ENCODE data around the gene CPM.

The CPM gene

DNA sequence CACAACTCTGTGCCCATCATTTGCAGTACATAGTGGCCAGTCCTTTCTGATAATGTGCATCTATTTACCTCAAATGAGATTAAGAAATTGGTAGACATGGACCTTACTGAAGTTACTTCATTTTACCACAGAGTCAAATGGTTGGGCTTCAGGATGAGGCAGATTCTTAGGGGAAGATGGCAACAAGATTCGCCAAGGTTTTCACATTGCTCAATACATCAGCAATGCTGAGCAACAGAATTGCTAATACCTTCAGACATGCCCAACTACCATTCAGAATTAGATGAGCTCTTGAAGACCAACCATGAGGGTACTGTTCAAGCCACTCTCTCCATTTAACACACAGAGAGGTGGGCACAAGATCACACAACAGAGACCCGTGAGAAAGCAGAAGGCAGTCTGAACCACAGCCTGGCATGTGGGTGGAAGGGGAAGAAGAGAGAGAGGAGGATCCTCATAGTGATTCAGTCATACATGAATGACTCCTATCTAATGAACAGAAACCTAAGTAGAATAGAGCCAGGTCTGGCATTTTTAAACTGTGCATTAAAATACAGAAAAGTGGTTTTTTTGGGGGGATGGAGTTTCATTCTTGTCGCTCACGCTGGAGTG is 28.5 kb downstream of the CPM start:
- DNase-seq (ENCODE audit: low spot score): no peak

DNA sequence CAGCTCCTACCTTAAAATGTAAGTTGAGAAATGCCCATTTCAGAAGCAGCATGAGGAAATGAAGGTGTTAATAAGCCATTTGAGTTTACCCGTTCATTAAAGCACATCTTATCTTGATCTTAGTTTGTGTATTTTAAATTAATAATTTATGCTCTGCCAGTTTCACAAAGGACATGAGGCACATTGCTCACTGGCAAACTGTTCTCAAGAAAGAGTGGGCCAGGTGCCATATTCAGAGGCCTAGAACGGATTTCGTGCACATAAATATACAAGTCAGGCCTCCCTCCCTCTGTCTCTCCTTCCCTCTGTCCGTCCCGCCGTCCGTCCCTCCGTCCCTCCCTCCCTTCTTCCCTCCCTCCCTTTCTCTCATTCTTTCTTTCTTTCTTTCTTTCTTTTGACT is 29.5 kb downstream of the CPM start:
- DNase-seq (ENCODE audit: low spot score): no peak

DNA sequence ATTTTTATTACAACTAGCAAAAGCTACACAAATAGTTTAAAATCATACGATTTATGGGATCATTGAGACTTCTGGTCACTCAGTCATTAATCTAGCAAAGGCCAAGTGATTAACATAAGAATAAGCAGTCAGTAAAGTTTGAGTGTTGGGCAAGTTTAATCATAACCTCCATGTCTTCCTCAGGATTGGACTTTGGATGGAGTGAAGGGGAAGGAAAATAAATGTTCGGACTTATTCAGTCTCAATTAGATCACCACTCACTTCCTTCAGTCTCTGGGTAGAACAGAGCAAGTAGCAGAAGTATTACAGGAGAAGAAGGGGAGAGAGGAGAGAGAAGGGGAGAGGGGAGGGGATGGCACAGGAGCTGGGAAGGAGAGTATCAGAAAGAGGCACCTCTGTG is 31.4 kb downstream of the CPM start:
- DNase-seq (ENCODE audit: low spot score): no peak

DNA sequence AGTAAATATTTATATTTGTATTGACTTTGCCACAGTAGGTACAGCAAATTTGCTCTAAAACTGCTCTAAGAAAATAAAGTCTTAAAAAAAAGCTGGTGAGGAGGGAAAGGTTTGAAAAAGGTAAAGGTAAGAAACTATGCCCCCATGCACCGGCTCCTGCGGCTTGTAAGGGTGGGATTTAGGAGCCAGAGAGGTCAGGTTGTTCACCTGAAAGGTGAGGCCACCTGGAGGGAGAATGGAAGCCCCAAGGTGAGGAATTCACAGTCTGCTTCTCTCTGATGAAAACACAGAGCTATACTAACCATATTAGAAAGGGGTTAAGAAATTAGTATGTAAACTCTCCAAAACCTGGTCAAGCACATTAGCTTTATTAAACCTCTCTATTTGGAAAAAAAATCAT is 31.8 kb downstream of the CPM start:
- DNase-seq (ENCODE audit: low spot score): no peak

DNA sequence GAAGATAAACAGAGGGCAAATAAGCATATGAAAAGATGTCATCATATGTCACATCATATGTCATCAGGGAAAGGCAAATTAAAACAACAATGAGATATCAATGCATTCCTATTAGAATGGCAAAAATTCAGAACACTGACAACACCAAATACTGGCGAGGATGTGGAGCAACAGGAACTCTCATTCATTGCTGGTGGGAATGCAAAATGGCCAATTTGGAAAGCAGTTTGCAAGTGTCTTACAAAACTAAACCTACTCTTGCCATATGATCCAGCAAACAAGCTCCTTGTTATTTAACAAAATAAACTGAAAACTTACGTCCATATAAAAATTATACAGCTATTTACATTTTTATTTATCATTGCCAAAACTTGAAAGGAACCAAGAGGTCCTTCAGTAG is 32.7 kb downstream of the CPM start:
- no peak for DNase-seq (ENCODE audit: low spot score)

DNA sequence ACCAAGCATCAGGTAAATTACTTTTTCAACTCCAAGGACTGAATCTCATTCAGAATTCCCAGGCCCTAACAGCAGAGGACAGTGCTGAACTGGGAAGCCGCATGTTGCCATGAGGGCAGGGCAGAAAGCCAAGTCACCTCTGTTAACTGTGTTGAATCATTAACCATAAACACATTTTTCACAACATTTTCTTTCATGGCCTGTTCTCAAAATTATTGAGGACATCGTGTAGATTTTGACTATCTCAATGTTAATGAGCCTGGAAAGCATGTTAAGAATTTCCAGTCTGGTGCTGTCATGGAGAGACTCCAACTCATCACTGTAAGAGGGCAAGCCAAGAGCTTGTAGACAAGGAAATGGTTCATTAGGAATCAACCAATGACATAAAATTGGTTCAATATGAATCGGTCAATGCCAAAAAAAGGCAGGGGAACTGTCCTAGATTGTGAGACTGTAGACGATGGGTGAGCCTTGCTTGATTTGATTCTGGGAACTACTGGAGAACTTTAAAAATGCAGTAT is 33.7 kb downstream of the CPM start:
- DNase-seq (ENCODE audit: low spot score): peak; percentile 80

DNA sequence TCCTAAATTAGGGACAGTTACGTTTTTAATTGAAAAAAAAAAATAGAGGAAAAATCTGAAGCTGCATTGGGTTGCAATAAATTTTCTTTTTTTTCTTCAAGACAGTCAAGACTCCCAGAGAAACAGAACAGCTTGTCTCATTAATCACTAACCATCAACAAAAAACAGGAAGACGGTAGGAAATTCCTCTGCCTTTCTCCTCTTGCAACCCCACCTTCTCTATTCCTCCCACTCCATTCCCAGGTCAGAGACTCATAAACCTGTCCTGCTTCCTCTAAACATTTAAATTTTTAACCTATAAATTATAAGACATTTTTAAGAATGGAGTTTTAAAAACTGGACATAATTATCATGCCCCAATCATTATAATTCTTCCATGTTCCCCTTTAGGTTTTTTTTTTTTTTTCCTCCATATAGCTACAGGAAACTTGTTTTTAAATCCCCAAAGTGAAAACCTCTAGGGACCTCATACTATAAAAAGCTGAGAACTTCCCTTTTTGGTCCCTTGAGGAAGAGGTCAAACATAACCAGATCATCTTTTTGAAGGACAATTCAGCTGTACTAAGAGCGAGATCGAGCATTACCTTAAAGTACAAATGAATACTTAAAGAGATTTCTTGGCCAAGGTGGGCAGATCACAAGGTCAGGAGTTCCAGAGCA is 36.0 kb downstream of the CPM start:
- no peak for DNase-seq (ENCODE audit: low spot score)

DNA sequence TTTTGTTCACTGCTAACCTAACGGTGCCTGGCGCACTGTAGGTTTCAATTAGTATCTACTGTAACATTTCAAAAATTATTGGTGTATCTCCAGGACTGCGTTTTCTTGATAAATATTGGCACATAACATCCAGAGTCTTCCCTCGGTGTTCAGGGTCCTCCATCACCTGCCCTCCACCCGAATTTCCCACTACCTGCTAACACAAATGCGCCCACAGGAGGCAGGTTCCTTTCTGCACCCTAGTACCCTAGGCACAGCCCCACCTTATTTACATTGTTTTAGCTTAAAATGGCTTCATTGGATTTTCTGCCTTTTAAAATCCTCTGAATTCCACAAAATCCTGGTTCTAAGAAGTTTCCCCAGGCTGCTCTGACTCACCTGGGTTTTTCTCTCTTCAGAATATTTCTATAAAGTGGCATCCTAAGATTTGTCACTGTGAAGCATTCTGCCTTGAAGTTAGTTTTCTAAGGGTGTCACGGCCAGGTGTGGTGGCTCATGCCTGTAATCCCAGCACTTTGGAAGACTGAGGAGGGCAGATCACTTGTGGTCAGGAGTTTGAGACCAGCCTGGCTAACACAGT is 38.6 kb downstream of the CPM start:
- DNase-seq (ENCODE audit: low spot score): no peak

DNA sequence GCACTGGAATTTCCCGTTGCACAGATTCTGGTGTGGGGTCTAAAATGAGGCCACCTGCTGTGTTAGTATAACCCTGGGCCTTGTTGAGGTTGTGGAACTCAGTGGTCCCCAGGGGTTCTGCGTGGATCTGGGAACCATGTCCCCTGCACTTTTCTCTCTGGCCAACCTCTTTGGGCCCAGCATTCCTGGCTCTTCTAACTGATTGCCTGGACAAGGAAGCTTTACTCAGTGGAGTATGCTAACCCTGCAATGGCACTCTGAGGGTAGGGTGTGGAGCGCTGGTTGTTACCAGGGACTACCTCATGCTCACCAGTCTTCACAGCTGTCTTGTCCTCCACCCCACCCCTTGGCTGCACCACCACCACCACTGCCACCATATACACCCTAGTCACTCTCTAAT is 39.2 kb downstream of the CPM start:
- DNase-seq (ENCODE audit: low spot score): no peak

DNA sequence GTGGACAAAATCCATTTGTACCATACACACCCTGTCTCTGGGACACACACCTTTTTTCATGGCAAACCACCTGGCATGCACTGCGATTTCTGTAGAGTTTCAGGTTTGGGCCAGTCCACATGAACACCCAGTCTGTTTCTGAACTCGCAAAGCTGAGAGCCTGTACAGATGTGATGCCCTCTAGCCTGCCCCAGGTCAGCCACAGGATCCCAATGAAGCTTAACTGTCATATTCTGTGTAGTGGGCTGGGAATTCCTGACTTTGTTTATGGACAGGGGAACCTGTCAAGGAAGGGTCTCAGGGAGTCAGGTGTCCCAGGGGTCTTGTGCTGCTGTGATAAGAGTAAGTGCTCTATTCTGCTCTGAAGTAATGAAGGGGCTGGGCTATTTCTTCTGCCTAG is 39.8 kb downstream of the CPM start:
- DNase-seq (ENCODE audit: low spot score): no peak

DNA sequence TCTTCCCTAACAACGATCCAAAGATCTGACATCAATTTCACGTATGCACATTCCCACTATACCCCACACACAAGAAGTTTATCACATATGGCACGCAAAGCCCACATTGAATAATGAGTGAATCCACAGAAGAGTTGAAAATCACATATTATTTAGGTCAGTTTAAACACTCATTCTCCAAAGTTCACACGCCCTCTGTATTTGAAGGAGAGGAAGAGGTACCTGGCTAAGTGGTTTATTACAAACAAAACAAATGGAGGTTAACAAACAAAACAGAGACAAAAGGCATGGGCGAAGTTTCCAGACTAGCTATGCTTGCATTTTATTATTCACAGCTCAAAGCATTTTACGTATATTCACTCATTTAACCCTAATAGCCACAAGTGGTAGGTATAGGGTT is 41.8 kb downstream of the CPM start:
- DNase-seq (ENCODE audit: low spot score): no peak

DNA sequence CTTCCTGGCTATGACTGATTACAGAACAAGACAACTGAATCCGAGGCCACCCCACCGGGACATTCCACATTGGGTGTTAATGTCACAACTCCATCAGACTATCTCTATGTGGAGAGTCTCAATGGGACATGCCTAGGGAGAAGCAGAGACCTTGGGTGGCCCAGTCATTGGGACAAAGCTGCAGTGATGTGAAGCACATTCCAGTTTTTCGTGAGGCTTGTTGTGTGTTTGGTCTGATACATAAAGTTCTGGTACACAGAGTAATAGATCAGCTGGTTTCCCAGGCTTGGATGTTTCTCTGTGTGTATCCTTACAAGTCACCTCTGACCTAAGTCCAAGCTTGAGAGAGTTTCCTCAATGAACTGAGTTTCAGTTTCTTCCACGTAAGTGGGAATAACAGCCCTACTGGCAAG is 42.3 kb downstream of the CPM start:
- DNase-seq (ENCODE audit: low spot score): no peak

DNA sequence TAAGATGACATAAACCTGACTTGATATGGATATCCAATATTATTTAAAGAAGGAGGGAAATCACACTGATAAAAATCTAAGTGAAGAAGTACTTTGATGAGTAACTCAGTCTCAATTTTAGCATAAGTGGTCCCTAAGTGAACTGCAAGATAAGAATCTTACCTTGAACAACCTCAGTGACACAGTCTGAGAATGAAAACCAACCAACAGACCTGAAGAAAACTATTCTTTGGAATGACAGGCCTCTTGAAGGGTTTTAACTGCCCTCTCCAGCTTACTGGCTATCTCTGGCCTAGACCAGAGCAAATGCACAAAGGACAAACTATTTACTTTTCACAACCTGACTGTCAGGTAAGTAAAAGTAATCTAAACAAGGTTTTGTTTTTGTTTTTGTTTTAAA is 44.7 kb downstream of the CPM start:
- DNase-seq (ENCODE audit: low spot score): no peak

DNA sequence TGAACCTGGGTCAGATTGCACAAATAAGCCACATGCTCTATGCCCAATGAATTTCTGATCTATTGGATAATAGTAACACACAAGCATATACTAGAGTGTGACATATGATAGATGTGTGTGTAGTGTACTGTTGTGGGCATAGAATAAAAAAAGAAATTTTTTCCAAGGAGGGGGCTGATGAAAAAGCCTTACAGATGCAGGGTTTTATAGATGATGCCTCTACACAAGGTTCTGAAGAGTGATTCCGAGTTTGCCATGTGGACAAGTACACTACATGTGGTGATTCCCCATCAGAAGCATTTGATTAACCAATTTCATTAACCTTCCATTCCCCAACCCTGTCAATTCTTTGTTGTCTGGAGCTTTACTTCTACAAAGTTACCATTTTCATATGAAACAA is 45.3 kb downstream of the CPM start:
- DNase-seq (ENCODE audit: low spot score): no peak

DNA sequence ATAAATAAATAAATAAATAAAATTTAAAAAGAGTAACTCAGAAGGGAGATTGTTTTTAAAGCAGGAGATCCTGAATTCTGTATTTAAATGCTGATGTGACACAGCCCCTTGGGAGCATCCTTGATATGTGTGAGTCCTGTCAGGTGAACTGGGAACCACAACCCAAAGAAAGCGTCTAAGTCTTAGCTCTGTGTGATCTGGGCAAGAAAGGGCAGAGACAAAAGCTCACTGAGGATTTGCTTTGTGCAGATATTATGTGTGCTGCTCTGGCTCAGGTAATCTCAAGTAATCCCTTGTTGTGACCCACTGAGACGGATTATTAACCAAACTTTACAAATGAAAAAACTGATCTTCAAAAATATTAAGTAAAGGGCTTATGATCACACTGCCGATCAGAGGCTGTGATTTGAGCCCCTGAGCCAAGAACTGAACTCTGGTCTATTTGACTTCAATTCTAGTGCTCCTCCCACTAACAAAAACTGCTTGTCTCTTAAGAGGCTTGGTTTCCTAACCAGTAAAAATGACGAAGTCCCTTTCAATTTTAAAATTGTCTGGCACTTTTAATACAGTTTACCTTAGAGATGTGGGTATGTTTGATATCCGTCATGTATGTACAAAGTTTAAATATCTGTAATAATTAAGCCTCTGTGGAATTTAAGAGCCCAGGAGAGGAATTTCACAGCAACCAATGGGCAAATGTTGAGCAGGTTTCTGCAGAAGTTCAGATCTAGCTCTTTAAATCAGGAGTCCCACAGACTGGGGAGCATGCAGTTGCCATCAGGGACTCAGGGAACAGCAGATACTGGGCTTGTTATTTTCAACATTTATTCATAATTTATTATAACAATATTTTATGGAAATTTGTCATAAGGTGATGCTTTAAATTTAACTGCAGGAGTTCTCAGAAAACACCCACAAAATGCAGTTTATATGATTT is 46.1 kb downstream of the CPM start:
- DNase-seq (ENCODE audit: low spot score): no peak

DNA sequence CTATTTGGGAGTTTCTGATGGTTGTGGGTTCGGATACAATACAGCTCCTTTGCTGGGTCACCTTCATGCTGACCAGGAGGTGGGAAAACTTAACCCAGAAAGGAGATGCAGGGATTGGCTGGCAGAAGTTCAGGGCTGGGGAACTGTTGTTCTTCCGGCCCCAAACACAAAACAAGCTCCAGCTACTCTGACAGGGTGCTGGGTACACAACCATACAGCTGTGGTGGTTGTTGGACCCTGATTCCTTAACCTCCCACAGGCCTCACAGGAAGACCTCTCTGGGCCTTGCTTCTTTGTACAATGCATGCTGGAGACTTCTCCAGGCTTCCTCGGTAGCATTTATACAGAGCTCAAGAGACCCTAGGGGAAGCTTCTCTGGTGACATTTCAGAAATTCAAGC is 47.6 kb downstream of the CPM start:
- DNase-seq (ENCODE audit: low spot score): no peak

DNA sequence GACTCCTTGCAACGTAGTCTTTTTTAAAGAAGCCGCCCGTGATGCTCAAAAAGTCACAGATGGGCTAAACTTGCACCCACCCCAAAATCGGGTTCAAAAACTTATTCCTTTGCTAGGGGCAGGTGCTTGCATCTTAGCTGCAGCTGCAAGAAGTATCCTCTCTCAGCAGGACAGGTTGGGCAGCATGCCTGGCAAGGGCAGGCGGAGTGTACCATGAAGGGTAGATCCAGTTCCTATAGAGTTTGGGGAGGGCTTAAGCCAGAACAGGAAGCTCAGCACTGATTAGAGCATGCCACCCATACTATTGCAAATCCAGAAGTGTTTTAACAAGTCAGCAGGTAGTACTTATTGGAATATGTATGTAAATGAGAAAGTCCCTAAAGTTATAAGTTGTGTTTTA is 48.7 kb downstream of the CPM start:
- no peak for DNase-seq (ENCODE audit: low spot score)

DNA sequence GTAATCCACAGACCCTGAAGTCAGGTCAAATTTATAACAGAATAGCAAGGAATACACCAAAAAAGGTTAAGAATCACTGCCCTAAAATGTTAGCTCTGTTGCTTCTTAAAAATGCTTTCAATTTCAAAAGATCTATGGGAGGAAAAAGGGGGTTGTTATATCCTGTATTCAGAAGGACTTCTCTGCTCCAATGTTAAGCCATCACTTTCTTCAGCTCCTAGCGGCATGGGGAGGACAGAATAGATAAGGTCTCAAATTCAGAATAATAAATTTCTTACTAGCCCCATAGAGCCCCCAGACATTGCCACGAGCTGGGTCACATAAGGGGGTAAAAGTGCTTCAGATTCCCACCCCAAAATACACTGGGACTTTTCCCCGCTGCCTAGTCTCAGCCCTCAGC is 49.8 kb downstream of the CPM start:
- DNase-seq (ENCODE audit: low spot score): no peak

DNA sequence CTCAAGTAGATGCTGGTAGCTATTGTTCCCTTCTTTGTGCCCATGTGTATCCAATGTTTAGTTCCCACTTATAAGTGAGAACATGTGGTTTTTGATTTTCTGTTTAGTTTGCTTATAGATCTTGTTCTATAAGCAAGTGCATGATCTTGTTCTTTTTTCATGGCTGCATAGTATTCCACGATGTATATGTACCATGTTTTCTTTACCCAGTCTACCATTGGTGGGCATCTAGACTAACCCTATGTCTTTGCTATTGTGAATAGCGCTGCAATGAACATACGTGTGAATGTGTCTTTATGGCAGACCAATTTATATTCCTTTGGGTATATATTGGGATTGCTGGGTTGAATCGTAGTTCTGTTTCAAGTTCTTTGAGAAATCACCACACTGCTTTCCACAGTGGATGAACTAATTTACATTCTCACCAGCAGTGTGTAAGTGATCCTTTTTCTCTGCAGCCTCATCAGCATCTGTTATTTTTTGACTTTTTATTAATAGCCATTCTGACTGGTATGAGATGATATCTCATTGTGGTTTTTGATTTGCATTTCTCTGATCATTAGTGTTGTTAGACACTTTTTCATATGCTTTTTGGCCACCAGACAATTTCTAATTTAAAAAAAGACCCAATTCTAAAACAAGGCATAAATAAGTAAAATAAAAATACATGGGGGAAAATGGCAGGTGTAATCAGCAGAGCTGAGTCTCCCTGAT is 50.6 kb downstream of the CPM start:
- no peak for DNase-seq (ENCODE audit: low spot score)

DNA sequence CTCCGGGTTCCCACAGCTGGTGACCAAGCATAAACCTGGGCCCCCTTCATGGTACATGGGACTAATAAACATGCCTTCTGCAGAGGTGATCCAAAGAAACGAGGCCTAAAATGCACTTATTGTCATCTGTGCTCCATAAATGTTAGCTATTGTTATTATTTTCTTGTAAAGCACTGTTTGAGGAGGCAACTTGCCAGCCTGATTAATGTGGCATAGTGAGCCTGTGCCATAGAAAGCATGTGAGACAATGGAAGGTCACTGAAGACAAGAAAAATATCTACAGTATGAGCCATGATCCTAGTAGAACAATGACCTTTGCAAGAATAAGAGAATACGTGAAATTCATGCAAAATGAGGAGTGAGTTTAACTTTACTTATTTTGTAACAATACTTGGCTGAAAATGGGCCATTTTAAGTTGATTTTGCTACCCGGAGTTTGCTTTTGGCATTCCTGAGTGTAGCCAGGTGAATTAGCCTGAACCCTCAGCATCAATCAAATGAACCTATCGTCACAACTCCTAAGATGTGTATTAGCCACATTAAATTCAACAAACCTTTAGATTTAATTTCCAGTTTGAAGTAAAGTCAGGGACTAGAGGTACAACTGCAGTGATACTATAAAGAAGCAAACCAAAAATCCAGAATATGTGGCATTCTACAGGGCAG is 52.2 kb downstream of the CPM start:
- no peak for DNase-seq (ENCODE audit: low spot score)

DNA sequence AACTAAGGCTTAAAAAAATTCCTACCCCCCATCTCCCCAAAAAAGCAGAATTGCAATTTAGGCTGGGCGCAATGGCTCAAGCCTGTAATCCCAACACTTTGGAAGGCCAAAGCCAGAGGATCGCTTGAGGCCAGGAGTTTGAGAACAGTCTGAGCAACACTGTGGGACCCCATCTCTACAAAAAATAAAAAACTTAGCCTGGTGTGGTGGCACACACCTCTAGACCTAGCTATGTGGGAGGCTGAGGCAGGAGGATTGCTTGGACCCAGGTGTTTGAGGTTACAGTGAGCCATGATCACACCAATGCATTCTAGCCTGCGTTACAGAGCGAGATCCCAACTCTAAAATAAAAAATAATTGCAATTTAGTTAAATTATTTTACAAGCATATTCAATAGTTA is 54.1 kb downstream of the CPM start:
- no peak for DNase-seq (ENCODE audit: low spot score)

All from GM03348 (cell line).